K562 (cell line): Measurements from ENCODE around the gene MLXIPL. TPM values are rescaled to one million over a fixed set of nuclear protein-coding genes. Genes with fewer than 3 reads are reported as not detected.

Source experiments
- ATAC-seq: fragments of 200-7000 bp; cut with Tn5 transposase; 3 replicates; pipeline ENCODE4 v1.9.1; 2020; ENCODE audit warnings: moderate library complexity
- BruUV-seq: library from RNA; stranded (reverse); fragments of 400-500 nt; replicated peaks from 2 replicates; lab custom pipeline; 2021; lab: Mats Ljungman, UMichigan
- CTCF ChIA-PET: fragments of 300-600 bp; formaldehyde crosslinking; extraction: SDS; loops from one replicate; lab custom pipeline; 2021; ENCODE audit warnings: low intra/inter-chr PET ratio; lab: Yijun Ruan, JAX
- POLR2A ChIA-PET: fragments of 300-600, 350-650 bp; sonication (Branson Sonifier 250); formaldehyde crosslinking; extraction: SDS; loops from one replicate; lab custom pipeline; 2021; ENCODE audit warnings: antibody characterized with exemption, inconsistent platforms; lab: Yijun Ruan, JAX
- DNase-seq, 4 experiments: peaks; one replicate each; pipeline versions ENCODE4 v3.0.0 to v3.0.0-alpha.2; 2011 to 2018; ENCODE audit warnings: low spot score in 3 of 4, mixed read lengths in 3 of 4; ENCODE audit errors: extremely low read depth in 1 of 4
- FAIRE-seq: peaks from 2 replicates; lab custom pipeline; 2011; peaks lifted over from hg19 to GRCh38; lab: Jason Lieb, UNC
- H2AFZ ChIP-seq: 2 replicates; pipeline ENCODE4 v1.6.0; 2011; ENCODE audit warnings: low read depth, low read length, control low read depth, inconsistent platforms
- H3K27ac ChIP-seq: fragments of 200-600 bp; 3 replicates; pipeline ENCODE4 v1.8.0; 2011; ENCODE audit warnings: low read depth, mild to moderate bottlenecking, control low read depth, inconsistent platforms, low read length, moderate library complexity, mixed read lengths; ENCODE audit errors: extremely low read depth
- H3K27me3 ChIP-seq, 2 experiments: fragments of 300-600 bp in 1 of 2; 2 replicates in 1 of 2; 3 replicates in 1 of 2; pipeline versions ENCODE4 v1.6.0 to v1.8.0; 2011; ENCODE audit warnings: inconsistent platforms in 2 of 2, low read length in 2 of 2, mild to moderate bottlenecking in 1 of 2, mixed read lengths in 1 of 2, moderate library complexity in 1 of 2; ENCODE audit not compliant: control insufficient read depth in 2 of 2, insufficient read depth in 2 of 2
- H3K36me3 ChIP-seq: fragments of 300-600 bp; 3 replicates; pipeline ENCODE4 v1.8.0; 2011; ENCODE audit warnings: mild to moderate bottlenecking, low read length, inconsistent platforms; ENCODE audit not compliant: control insufficient read depth, insufficient read depth
- H3K4me1 ChIP-seq, 2 experiments: fragments of 200-600 bp in 1 of 2; replicated peaks in 1 of 2; 2 replicates in 1 of 2; 3 replicates in 1 of 2; pipeline versions ENCODE4 v1.5.1 to v1.8.0; 2011; ENCODE audit warnings: inconsistent platforms in 2 of 2, low read length in 2 of 2, mild to moderate bottlenecking in 1 of 2, mixed read lengths in 1 of 2, moderate library complexity in 1 of 2; ENCODE audit not compliant: control insufficient read depth in 2 of 2, insufficient read depth in 2 of 2
- H3K4me2 ChIP-seq: 2 replicates; pipeline ENCODE4 v1.6.1; 2011; ENCODE audit warnings: low read length, control low read depth, inconsistent platforms, mixed read lengths; ENCODE audit not compliant: insufficient read depth
- H3K4me3 ChIP-seq: fragments of 200-600 bp; sonication (generic), shearing (Covaris generic); 2 replicates; pipeline ENCODE4 v1.5.1; 2016; ENCODE audit warnings: control low read depth, inconsistent platforms
- H3K79me2 ChIP-seq: fragments of 200-600 bp; 3 replicates; pipeline ENCODE4 v1.8.0; 2011; ENCODE audit warnings: low read length, inconsistent platforms; ENCODE audit not compliant: control insufficient read depth, insufficient read depth
- H3K9ac ChIP-seq, 2 experiments: 2 replicates each; pipeline versions ENCODE4 v1.6.0 to v1.6.1; 2011; ENCODE audit warnings: low read depth in 2 of 2, low read length in 2 of 2, control low read depth in 1 of 2, inconsistent platforms in 1 of 2, mild to moderate bottlenecking in 1 of 2, mixed read lengths in 1 of 2; ENCODE audit not compliant: insufficient read depth in 1 of 2
- H3K9me1 ChIP-seq: one replicate; pipeline ENCODE4 v1.6.0; 2011; ENCODE audit warnings: inconsistent platforms, mild to moderate bottlenecking, low read length, moderate library complexity; ENCODE audit not compliant: control insufficient read depth, insufficient read depth
- H3K9me3 ChIP-seq: replicated peaks from 2 replicates; pipeline ENCODE4 v1.5.1; 2011; ENCODE audit warnings: low read depth, low read length, inconsistent platforms; ENCODE audit not compliant: control insufficient read depth, insufficient read depth
- H4K20me1 ChIP-seq: replicated peaks from 2 replicates; pipeline ENCODE4 v1.6.1; 2011; ENCODE audit warnings: low read length, inconsistent platforms, mixed read lengths; ENCODE audit not compliant: control insufficient read depth, insufficient read depth
- BHLHE40 ChIP-seq: IDR thresholded peaks from 2 replicates; pipeline ENCODE4 v1.6.1; 2011; ENCODE audit warnings: low read length, improper control_type of control experiment
- CCNT2 ChIP-seq: IDR thresholded peaks from 2 replicates; pipeline ENCODE4 v1.6.1; 2011; ENCODE audit warnings: borderline replicate concordance, low read depth, mild to moderate bottlenecking, moderate library complexity, mixed read lengths, low read length; ENCODE audit not compliant: insufficient read length; ENCODE audit errors: extremely low read depth
- E4F1 ChIP-seq: fragments of 250-450 bp; sonication (Bioruptor Pico); IDR thresholded peaks from 2 replicates; pipeline ENCODE4 v1.5.0; 2021; ENCODE audit warnings: mild to moderate bottlenecking, borderline replicate concordance
- HNRNPLL ChIP-seq: fragments of 200-400 bp; formaldehyde crosslinking; IDR thresholded peaks from 2 replicates; pipeline ENCODE4 v1.6.1; 2017; ENCODE audit warnings: low read length, low read depth, mild to moderate bottlenecking; ENCODE audit not compliant: poor library complexity, severe bottlenecking
- THAP12 ChIP-seq: fragments of 250-450 bp; sonication (Bioruptor Pico); IDR thresholded peaks from 2 replicates; pipeline ENCODE4 v1.9.0; 2021; ENCODE audit warnings: mild to moderate bottlenecking, inconsistent platforms
- ZBTB7A ChIP-seq: IDR thresholded peaks from 2 replicates; pipeline ENCODE4 v1.6.1; 2011; ENCODE audit warnings: low read depth, mild to moderate bottlenecking, low read length, moderate library complexity, borderline replicate concordance; ENCODE audit not compliant: control insufficient read depth
- ZNF609 ChIP-seq: sonication (generic); formaldehyde crosslinking; IDR thresholded peaks from 2 replicates; pipeline ENCODE4 v1.8.1; 2023; ENCODE audit warnings: missing genetic modification reagents, mild to moderate bottlenecking, borderline replicate concordance
- ZNF766 ChIP-seq: fragments of 200-800 bp; sonication (Bioruptor generic); conservative IDR thresholded peaks from 2 replicates; pipeline ENCODE4 v1.6.1; 2016; ENCODE audit warnings: missing genetic modification characterization, missing compliant biosample characterization
- WGBS: fragments of 100-300 bp; shearing (Covaris generic); methylation state at CpG from one replicate; pipeline ENCODE4 v1.1.6; 2016; ENCODE audit warnings: low coverage, mixed read lengths; ENCODE audit not compliant: insufficient coverage; ENCODE audit errors: missing lambda C conversion rate; 5-methylcytosine and 5-hydroxymethylcytosine counted together
- in situ Hi-C: fragments of 300-500 bp; cut with MboI; formaldehyde crosslinking; loops from 4 replicates; pipeline ENCODE4 v1.15.0; 2018; ENCODE audit warnings: inconsistent platforms, mixed read lengths
- intact Hi-C: fragments of 100-400 bp; cut with micrococcal nuclease; formaldehyde crosslinking; loops from 2 replicates; pipeline ENCODE4 v1.14.2; 2022
- polyA plus RNA-seq, 8 experiments: library from polyadenylated mRNA; depleted of rRNA in 4 of 8; stranded (reverse) in 5 of 8; unstranded in 3 of 8; fragments of >200 nt; fragmentation: Nextera tagmentation in 2 of 8; fragmentation: Illumina TruSeq in 1 of 8; extraction: Ambion mirVana in 2 of 8; extraction: Trizol in 1 of 8; gene quantifications; 2 replicates each; pipeline versions ENCODE4 v1.2.1 to v1.2.3, GENCODE V29; 2011 to 2014; ENCODE audit warnings: inconsistent platforms in 1 of 8, missing spikeins in 1 of 8
- total RNA-seq, 7 experiments: library from RNA; depleted of rRNA in 6 of 7; stranded (reverse); fragments of >200 nt in 6 of 7; fragmentation: Illumina TruSeq in 2 of 7; extraction: Trizol in 2 of 7; gene quantifications; 2 replicates each; pipeline versions ENCODE4 v1.2.1 to v1.2.3, GENCODE V29; 2011 to 2021; ENCODE audit warnings: low replicate concordance in 1 of 7

The MLXIPL gene
- total and polyA plus RNA-seq, 9 of the 15 experiments (the other 6 are each of a cell fraction or from before 2014, with no cell fraction given): 0.11 to 18.4 (median 1.4) TPM

- CTCF ChIA-PET: no interaction called here
- POLR2A ChIA-PET: interaction anchor here (0.6 to 5.6 kb wide), 17 partner anchors 9 to 279 kb away, joined by 3 to 72 read pairs (median 4); partner anchors contain the start of genes BAZ1B and BCL7B
- ATAC-seq: peak; percentile 91
- H3K79me2 ChIP-seq: peaks cover 47% of the 10 kb centered on the region
- no peaks in the 10 kb centered on the region for H3K27me3 ChIP-seq
- WGBS: under 1% methylated on average over 66 of the region's 75 CpGs
- BruUV-seq: no TSS peak
- H3K36me3 ChIP-seq: peaks cover 31% of the 10 kb centered on the region
- H3K4me1 ChIP-seq: peaks cover 34 to 61% of the 10 kb centered on the region in 2 experiments
- no peaks in the 10 kb centered on the region for H3K9me1 ChIP-seq
- in situ Hi-C loops: no loop called here
- FAIRE-seq: peak; percentile 97
- peak within 1 kb of the TSS; percentile 70 for H3K4me3 ChIP-seq
- H4K20me1 ChIP-seq: peaks cover 17% of the 10 kb centered on the region; the same call in 1 of the 2 replicates
- H3K9me3 ChIP-seq: no peaks in the 10 kb centered on the region
- peak within 1 kb of the TSS; percentile 95 to 96 for H3K9ac ChIP-seq
- peak within 1 kb of the TSS; percentile 91 for H2AFZ ChIP-seq
- DNase-seq: peak; percentile 96 to 100 (median 98)
- H3K27ac ChIP-seq: peak within 1 kb of the TSS; percentile 87
- intact Hi-C loops: loop anchor here (1.0 to 2.0 kb wide), 2 partner anchors 16 to 56 kb away; partner anchors contain the start of gene BAZ1B
- peak within 1 kb of the TSS; percentile 95 for H3K4me2 ChIP-seq
- TF ChIP-seq ZNF766 (CRISPR knock-in tag) (0 out of 2 replicates have a peak, but pooled peaks have one; percentile 12), THAP12 (CRISPR knock-in tag) (peak; percentile 89), E4F1 (CRISPR knock-in tag) (no peak), ZBTB7A (peak; percentile 83), CCNT2 (peak; percentile 95), ZNF609 (CRISPR knock-in tag) (no peak), BHLHE40 (peak; percentile 56; the same call in 1 of the 2 replicates), HNRNPLL (peak; percentile 50)
Observed at GRCh38 chr7:73578342-73579128, 45.8 kb downstream of the MLXIPL start, which contains the start of gene TBL2. TSS of gene TBL2 (minus strand) at chr7:73578579. CDS start at chr7:73578549, 30 bp downstream.
